ENCODE data around the gene APPL1. TPM values are rescaled to one million over a fixed set of nuclear protein-coding genes. Genes with fewer than 3 reads are reported as not detected.

The APPL1 gene
- total and polyA plus RNA-seq, 2 donors (not counting 3 experiments of a cell fraction or from before 2014, with no cell fraction given), result 9.2 to 28.8 TPM

GRCh38 chr3:57234613-57235575 is 7.4 kb downstream of the APPL1 start:
- intact Hi-C loops (cut with micrococcal nuclease), result no loop called here

GRCh38 chr3:57244946-57245345 is 17.4 kb downstream of the APPL1 start:
- FAIRE-seq (no peak), DNase-seq (ENCODE audit: low read depth, low spot score) (no peak)
- Histone ChIP-seq H3K4me3 (replicated peaks in 1 of 3; ENCODE audit: insufficient read depth in 1 of 3, low read depth in 1 of 3, low read length in 3 of 3) (no peak overlapping the region), H3K79me2 (ENCODE audit: control insufficient read depth, insufficient read depth, low read length) (no peaks in the 10 kb centered on the region), H3K27ac (ENCODE audit: insufficient read depth, low read depth, low read length) (no peak overlapping the region), H3K4me1 (ENCODE audit: control insufficient read depth, extremely low read depth, insufficient read depth, low read length) (no peaks in the 10 kb centered on the region), H3K36me3 (ENCODE audit: control insufficient read depth in 2 of 2, extremely low read depth in 1 of 2, insufficient read depth in 2 of 2, low read length in 2 of 2) (peaks cover 7 to 11% of the 10 kb centered on the region in 2 experiments), H3K4me2 (ENCODE audit: insufficient read depth, low read length) (no peak overlapping the region), H3K27me3 (ENCODE audit: control insufficient read depth in 2 of 2, insufficient read depth in 2 of 2, low read length in 2 of 2) (no peaks in the 10 kb centered on the region), H2AFZ (ENCODE audit: low read depth, low read length) (no peak overlapping the region), H4K20me1 (replicated peaks; ENCODE audit: control insufficient read depth, extremely low read depth, insufficient read depth, low read length) (no peaks in the 10 kb centered on the region), H3K9me1 (replicated peaks; ENCODE audit: control insufficient read depth, extremely low read depth, insufficient read depth, low read length) (no peaks in the 10 kb centered on the region), H3K9ac (replicated peaks; ENCODE audit: extremely low read depth, insufficient read depth, low read length) (no peak overlapping the region), H3K9me3 (replicated peaks; ENCODE audit: control insufficient read depth, insufficient read depth, low read length) (no peaks in the 10 kb centered on the region)
- TF ChIP-seq MYC (IDR thresholded peaks at IDR 0.05; ENCODE audit: low read depth, low read length) (no peak), POLR2AphosphoS5 (IDR thresholded peaks at IDR 0.05; ENCODE audit: insufficient read depth, low read depth, low read length) (no peak)
- dilution Hi-C loops (cut with MboI; ENCODE audit: extremely low pct_ligation_motif_present, low sequenced_read_pairs) (no loop called here), intact Hi-C loops (cut with micrococcal nuclease) (no loop called here)
- no TSS peak for BruUV-seq (replicated peaks)
- CTCF ChIA-PET, result interaction anchor here (1.0 to 2.0 kb wide), 2 partner anchors 10 to 65 kb away, joined by 3 to 5 read pairs; no protein-coding TSS in a partner anchor
- POLR2A ChIA-PET, result no interaction called here

More at GRCh38 chr3:57234613-57235575, 7.4 kb downstream of the APPL1 start:
- no peak overlapping the region for H3K4me3 ChIP-seq (replicated peaks in 1 of 3; ENCODE audit: insufficient read depth in 1 of 3, low read depth in 1 of 3, low read length in 3 of 3)
- H3K9me3 ChIP-seq (replicated peaks; ENCODE audit: control insufficient read depth, insufficient read depth, low read length), result no peaks in the 10 kb centered on the region
- peaks cover 35% of the 10 kb centered on the region for H3K79me2 ChIP-seq (ENCODE audit: control insufficient read depth, insufficient read depth, low read length)
- dilution Hi-C loops (cut with MboI; ENCODE audit: extremely low pct_ligation_motif_present, low sequenced_read_pairs), result no loop called here
- no peaks in the 10 kb centered on the region for H3K9me1 ChIP-seq (replicated peaks; ENCODE audit: control insufficient read depth, extremely low read depth, insufficient read depth, low read length)
- TF ChIP-seq POLR2AphosphoS5 (IDR thresholded peaks at IDR 0.05; ENCODE audit: insufficient read depth, low read depth, low read length) (no peak), MAX (IDR thresholded peaks at IDR 0.05; ENCODE audit: insufficient read depth, insufficient read length) (no peak), JUN (IDR thresholded peaks at IDR 0.05; ENCODE audit: borderline replicate concordance, insufficient read depth, insufficient read length, low read depth) (no peak), FOS (IDR thresholded peaks at IDR 0.05; ENCODE audit: borderline replicate concordance, insufficient read depth, low read length) (no peak), POLR2A (IDR thresholded peaks at IDR 0.05; ENCODE audit: low read depth, low read length) (no peak), MYC (IDR thresholded peaks at IDR 0.05; ENCODE audit: low read depth, low read length) (no peak)
- H2AFZ ChIP-seq (ENCODE audit: low read depth, low read length), result no peak overlapping the region
- FAIRE-seq (no peak), DNase-seq (ENCODE audit: low read depth, low spot score) (no peak)
- H3K9ac ChIP-seq (replicated peaks; ENCODE audit: extremely low read depth, insufficient read depth, low read length), result no peak overlapping the region
- ChIA-PET POLR2A (no interaction called here), CTCF (interaction anchor here (1.6 to 1.7 kb wide), 2 partner anchors 11 to 134 kb away, joined by 3 to 5 read pairs; no protein-coding TSS in a partner anchor)
- H3K4me2 ChIP-seq (ENCODE audit: insufficient read depth, low read length), result no peak overlapping the region
- H4K20me1 ChIP-seq (replicated peaks; ENCODE audit: control insufficient read depth, extremely low read depth, insufficient read depth, low read length), result no peaks in the 10 kb centered on the region
- no peaks in the 10 kb centered on the region for H3K4me1 ChIP-seq (ENCODE audit: control insufficient read depth, extremely low read depth, insufficient read depth, low read length)
- no peaks in the 10 kb centered on the region for H3K27me3 ChIP-seq (ENCODE audit: control insufficient read depth in 2 of 2, insufficient read depth in 2 of 2, low read length in 2 of 2)
- BruUV-seq (replicated peaks), result no TSS peak
- H3K27ac ChIP-seq (ENCODE audit: insufficient read depth, low read depth, low read length), result no peak overlapping the region
- peaks cover 0 to 4% of the 10 kb centered on the region in 2 experiments for H3K36me3 ChIP-seq (ENCODE audit: control insufficient read depth in 2 of 2, extremely low read depth in 1 of 2, insufficient read depth in 2 of 2, low read length in 2 of 2)

Measured in endothelial cell of umbilical vein (primary cell).